Loucy (cell line): ENCODE results near the gene TBCC.
"Not testable (repeated sequence)": the region's sequence is repeated elsewhere in the genome, so short reads cannot be mapped to it uniquely, and the experiment has no call there.

ENCODE experiments used
- H2AFZ ChIP-seq: fragments of 200-600 bp; sonication (generic); 2 replicates; pipeline ENCODE4 v1.6.0; 2016; ENCODE audit warnings: antibody characterized with exemption, mild to moderate bottlenecking, low read length, moderate library complexity
- H3F3A ChIP-seq: fragments of 200-600 bp; 2 replicates; pipeline ENCODE4 v1.6.0; 2016; ENCODE audit warnings: antibody characterized with exemption, low read depth, mild to moderate bottlenecking
- H3K27me3 ChIP-seq: fragments of 200-600 bp; sonication (generic); 2 replicates; pipeline ENCODE4 v1.6.1; 2014; ENCODE audit warnings: low read length, mild to moderate bottlenecking; ENCODE audit not compliant: insufficient read depth, poor library complexity, severe bottlenecking
- H3K36me3 ChIP-seq: fragments of 200-600 bp; sonication (generic); 2 replicates; pipeline ENCODE4 v1.6.1; 2016; ENCODE audit warnings: low read length; ENCODE audit not compliant: insufficient read depth
- H3K4me1 ChIP-seq: fragments of 200-600 bp; sonication (generic); 2 replicates; pipeline ENCODE4 v1.5.1; 2014; ENCODE audit warnings: low read length, mild to moderate bottlenecking; ENCODE audit not compliant: insufficient read depth, poor library complexity, severe bottlenecking
- H3K4me2 ChIP-seq: fragments of 200-600 bp; sonication (generic); 2 replicates; pipeline ENCODE4 v1.6.0; 2014; ENCODE audit warnings: antibody characterized with exemption, low read length, low read depth, mild to moderate bottlenecking; ENCODE audit not compliant: poor library complexity, severe bottlenecking
- H3K4me3 ChIP-seq: fragments of 200-600 bp; sonication (generic); 2 replicates; pipeline ENCODE4 v1.5.1; 2014; ENCODE audit warnings: low read length, mild to moderate bottlenecking, mixed read lengths; ENCODE audit not compliant: poor library complexity, severe bottlenecking
- H3K79me2 ChIP-seq: fragments of 200-600 bp; sonication (generic); 2 replicates; pipeline ENCODE4 v1.6.1; 2014; ENCODE audit warnings: low read length; ENCODE audit not compliant: insufficient read depth
- H3K9ac ChIP-seq: fragments of 200-600 bp; sonication (generic); 2 replicates; pipeline ENCODE4 v1.6.0; 2014; ENCODE audit warnings: mild to moderate bottlenecking, low read depth, low read length, moderate library complexity; ENCODE audit not compliant: poor library complexity, severe bottlenecking
- H3K9me2 ChIP-seq: fragments of 200-600 bp; sonication (generic); replicated peaks from 2 replicates; pipeline ENCODE4 v1.6.1; 2016; ENCODE audit warnings: low read depth, low read length, mixed read lengths
- H3K9me3 ChIP-seq: fragments of 200-600 bp; sonication (generic); 2 replicates; pipeline ENCODE4 v1.6.1; 2014; ENCODE audit warnings: mild to moderate bottlenecking, antibody characterized with exemption, low read length, low read depth; ENCODE audit not compliant: insufficient read depth
- H4K20me1 ChIP-seq: fragments of 200-600 bp; sonication (generic); 2 replicates; pipeline ENCODE4 v1.6.0; 2014; ENCODE audit warnings: antibody characterized with exemption, low read length, mild to moderate bottlenecking; ENCODE audit not compliant: insufficient read depth, poor library complexity, severe bottlenecking
- CTCF ChIP-seq: fragments of 200-600 bp; sonication (generic); conservative IDR thresholded peaks from 2 replicates; pipeline ENCODE4 v1.5.1; 2014; ENCODE audit warnings: mild to moderate bottlenecking, antibody characterized with exemption, low read length
- EZH2phosphoT487 ChIP-seq: fragments of 200-600 bp; IDR thresholded peaks from 2 replicates; pipeline ENCODE4 v1.6.1; 2018; ENCODE audit warnings: antibody characterized with exemption, mild to moderate bottlenecking, moderate library complexity, borderline replicate concordance

The TBCC gene

GRCh38 chr6:42707595-42707994 is 38.3 kb downstream of the TBCC start:
- Histone ChIP-seq H3K9me2 (no peaks in the 10 kb centered on the region), H3K27me3 (no peaks in the 10 kb centered on the region), H3K4me2 (no peak overlapping the region), H3K36me3 (no peaks in the 10 kb centered on the region), H3K79me2 (no peaks in the 10 kb centered on the region), H3F3A (no peaks in the 10 kb centered on the region), H3K9ac (no peak overlapping the region), H4K20me1 (no peaks in the 10 kb centered on the region), H3K4me1 (no peaks in the 10 kb centered on the region), H3K9me3 (no peaks in the 10 kb centered on the region), H2AFZ (no peak overlapping the region), H3K4me3 (no peak overlapping the region)
- TF ChIP-seq EZH2phosphoT487, result no peak
- TF ChIP-seq CTCF, result no peak

- Histone ChIP-seq H3K9me2 (no peaks in the 10 kb centered on the region), H2AFZ (no peak overlapping the region), H3K27me3 (no peaks in the 10 kb centered on the region), H3K4me3 (no peak overlapping the region), H3F3A (no peaks in the 10 kb centered on the region), H3K4me2 (no peak overlapping the region), H3K9me3 (no peaks in the 10 kb centered on the region), H3K4me1 (no peaks in the 10 kb centered on the region), H4K20me1 (no peaks in the 10 kb centered on the region), H3K79me2 (no peaks in the 10 kb centered on the region), H3K36me3 (no peaks in the 10 kb centered on the region), H3K9ac (no peak overlapping the region)
- TF ChIP-seq CTCF (no peak), EZH2phosphoT487 (no peak)
Measured at GRCh38 chr6:42704937-42705374, 40.9 kb downstream of the TBCC start.

- H3K79me2 ChIP-seq, result no peaks in the 10 kb centered on the region
- H3K4me1 ChIP-seq, result no peaks in the 10 kb centered on the region
- H2AFZ ChIP-seq, result no peak overlapping the region
- no peaks in the 10 kb centered on the region for H3K9me2 ChIP-seq
- TF ChIP-seq EZH2phosphoT487, result no peak
- TF ChIP-seq CTCF, result no peak
- no peaks in the 10 kb centered on the region for H3K36me3 ChIP-seq
- H3K4me3 ChIP-seq, result no peak overlapping the region
- no peaks in the 10 kb centered on the region for H3F3A ChIP-seq
- no peaks in the 10 kb centered on the region for H3K27me3 ChIP-seq
- H3K4me2 ChIP-seq, result no peak overlapping the region
- no peak overlapping the region for H3K9ac ChIP-seq
- no peaks in the 10 kb centered on the region for H3K9me3 ChIP-seq
- no peaks in the 10 kb centered on the region for H4K20me1 ChIP-seq
Measured at GRCh38 chr6:42704251-42704936, 41.5 kb downstream of the TBCC start.

- H3K36me3 ChIP-seq, H3K9me2 ChIP-seq, H3K4me2 ChIP-seq, H3K79me2 ChIP-seq, H4K20me1 ChIP-seq, H3K9ac ChIP-seq, H2AFZ ChIP-seq, H3K4me1 ChIP-seq, H3K4me3 ChIP-seq, H3K9me3 ChIP-seq, H3F3A ChIP-seq, H3K27me3 ChIP-seq: not testable (repeated sequence)
Measured at GRCh38 chr6:42702786-42703185, 43.1 kb downstream of the TBCC start.
